ENCODE data around the gene UBR1.

DNA sequence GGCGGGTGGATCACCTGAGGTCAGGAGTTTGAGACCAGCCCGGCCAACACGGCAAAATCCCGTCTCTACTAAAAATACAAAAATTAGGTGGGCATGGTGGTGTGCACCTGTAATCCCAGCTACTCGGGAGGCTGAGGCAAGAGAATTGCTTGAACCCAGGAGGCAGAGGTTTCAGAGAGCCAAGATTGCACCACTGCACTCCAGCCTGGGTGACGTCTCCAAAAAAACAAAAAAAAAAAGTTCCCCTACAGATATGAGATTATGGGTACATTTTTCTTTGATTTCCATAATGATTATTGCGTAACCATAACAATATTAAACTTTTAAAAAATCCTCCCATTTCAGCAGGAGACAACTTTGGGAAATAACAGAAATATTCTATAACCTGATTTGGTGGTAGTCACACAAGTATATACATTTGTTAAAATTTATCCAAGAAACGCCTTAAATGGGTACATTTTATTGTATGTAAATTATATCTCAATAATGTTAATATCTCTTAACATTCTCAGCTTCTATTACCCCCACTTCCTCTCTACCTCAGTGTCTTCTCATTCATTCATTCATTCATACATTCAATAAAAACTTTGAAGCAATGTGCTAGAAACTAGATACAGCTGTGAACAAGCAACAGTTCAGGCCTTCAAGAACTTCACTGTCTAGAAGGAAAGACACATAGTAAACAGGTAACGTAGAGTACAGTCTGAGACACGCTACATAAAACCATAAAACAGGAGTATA is 6.6 kb downstream of the UBR1 start:
- TF ChIP-seq CTCF (IDR thresholded peaks at IDR 0.05; ENCODE audit: low read length) = no peak
- TF ChIP-seq EZH2 (IDR thresholded peaks at IDR 0.05; ENCODE audit: borderline replicate concordance, low read length) = no peak
